Subcutaneous adipose tissue (tissue), 4 donors: ENCODE data around the gene HOOK1. TPM values are rescaled to one million over a fixed set of nuclear protein-coding genes. Genes with fewer than 3 reads are reported as not detected.

ENCODE experiments used
- total RNA-seq, 4 donors: library from RNA; depleted of rRNA; stranded (reverse); fragments of >200 nt; gene quantifications; one replicate each; pipeline ENCODE4 v1.1.0, GENCODE V29; 2016
- TF ChIP-seq, protein P1 (sequence below): fragments of 450-650 bp; IDR thresholded peaks from one replicate; pipeline ENCODE4 v1.5.1; 2016; ENCODE audit warnings: low read depth, mild to moderate bottlenecking, control low read depth, antibody characterized with exemption, moderate library complexity

HOOK1 gene
- total RNA-seq, 4 donors from 2014 or later: 0.22 to 1.3 (median 0.51) TPM; not detected in 1

DNA sequence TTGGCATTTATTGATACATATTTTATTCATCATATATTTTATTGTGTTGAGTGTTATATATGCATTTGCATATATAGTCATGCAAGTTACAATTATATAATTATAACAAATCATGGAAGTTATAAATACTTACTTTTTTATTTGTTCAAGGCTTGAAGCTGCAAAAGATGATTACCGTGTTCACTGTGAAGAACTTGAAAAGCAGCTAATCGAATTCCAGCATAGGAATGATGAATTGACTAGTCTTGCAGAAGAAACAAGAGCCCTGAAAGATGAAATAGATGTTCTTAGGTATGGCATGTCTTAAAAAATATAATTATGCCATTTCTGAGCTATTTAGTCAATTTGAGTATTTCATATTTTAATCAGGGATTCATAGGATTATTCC lies 32.1 kb downstream of the HOOK1 start:
- TF ChIP-seq, protein P1, sequence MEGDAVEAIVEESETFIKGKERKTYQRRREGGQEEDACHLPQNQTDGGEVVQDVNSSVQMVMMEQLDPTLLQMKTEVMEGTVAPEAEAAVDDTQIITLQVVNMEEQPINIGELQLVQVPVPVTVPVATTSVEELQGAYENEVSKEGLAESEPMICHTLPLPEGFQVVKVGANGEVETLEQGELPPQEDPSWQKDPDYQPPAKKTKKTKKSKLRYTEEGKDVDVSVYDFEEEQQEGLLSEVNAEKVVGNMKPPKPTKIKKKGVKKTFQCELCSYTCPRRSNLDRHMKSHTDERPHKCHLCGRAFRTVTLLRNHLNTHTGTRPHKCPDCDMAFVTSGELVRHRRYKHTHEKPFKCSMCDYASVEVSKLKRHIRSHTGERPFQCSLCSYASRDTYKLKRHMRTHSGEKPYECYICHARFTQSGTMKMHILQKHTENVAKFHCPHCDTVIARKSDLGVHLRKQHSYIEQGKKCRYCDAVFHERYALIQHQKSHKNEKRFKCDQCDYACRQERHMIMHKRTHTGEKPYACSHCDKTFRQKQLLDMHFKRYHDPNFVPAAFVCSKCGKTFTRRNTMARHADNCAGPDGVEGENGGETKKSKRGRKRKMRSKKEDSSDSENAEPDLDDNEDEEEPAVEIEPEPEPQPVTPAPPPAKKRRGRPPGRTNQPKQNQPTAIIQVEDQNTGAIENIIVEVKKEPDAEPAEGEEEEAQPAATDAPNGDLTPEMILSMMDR: no peak

- TF ChIP-seq, protein P1: no peak
Measured at GRCh38 chr1:59852117-59852516, 37.4 kb downstream of the HOOK1 start.

GRCh38 chr1:59856725-59857338 lies 42.1 kb downstream of the HOOK1 start:
- TF ChIP-seq, protein P1: no peak

DNA sequence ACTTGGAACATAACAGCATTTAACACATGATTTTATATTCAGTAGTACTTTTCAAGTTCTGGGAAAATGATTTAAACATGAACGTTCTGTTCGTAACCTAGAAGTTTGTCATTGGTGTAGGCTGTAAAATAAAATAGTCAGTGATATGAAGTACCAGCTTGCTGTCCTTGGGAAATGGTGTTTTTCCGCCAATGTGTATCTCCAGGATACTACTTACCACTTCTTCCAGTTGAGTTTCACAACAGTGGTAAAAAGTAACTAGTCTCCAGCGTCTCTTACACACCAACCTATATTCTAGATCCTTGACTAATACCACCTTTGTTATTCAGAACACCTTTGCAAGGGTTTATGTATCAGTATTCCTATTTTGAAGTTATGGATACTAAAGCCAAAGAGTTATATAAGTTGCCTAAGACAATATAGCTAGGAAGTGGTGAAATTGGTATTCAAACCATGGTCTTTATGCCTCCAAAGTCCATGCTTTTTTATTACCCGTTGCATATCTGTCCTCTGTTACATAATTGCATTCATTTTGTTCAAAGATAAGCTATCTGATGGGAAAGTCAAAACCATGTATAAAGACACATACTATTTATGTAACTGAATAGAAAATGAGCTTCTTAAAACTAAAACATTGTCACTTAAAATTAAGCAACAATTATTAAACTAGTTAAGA lies 43.1 kb downstream of the HOOK1 start:
- TF ChIP-seq, protein P1: no peak

GRCh38 chr1:59866462-59866861 lies 51.7 kb downstream of the HOOK1 start:
- TF ChIP-seq, protein P1: no peak

DNA sequence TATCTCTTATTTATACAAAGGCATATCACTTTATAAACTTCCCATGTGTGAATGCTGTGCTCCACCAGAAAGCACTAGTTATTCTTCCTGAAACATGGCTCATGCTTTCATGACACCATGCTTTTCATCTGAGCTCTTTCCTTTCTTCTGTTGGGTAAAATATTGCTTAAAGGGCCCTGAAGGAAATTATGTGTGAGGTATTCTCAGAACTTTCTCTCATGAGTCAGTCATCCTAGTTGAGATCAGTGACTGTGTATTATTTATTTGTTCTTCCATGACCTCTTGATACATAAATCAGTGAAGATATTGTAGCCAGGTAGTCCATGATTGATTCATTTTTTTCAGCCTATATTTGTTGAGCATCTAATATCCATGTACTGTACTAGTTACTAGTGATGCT lies 57.0 kb downstream of the HOOK1 start:
- TF ChIP-seq, protein P1: no peak

- TF ChIP-seq, protein P1: no peak
Measured at GRCh38 chr1:59877108-59877682, 62.4 kb downstream of the HOOK1 start.
